Measurements from ENCODE around the gene SPAG4. TPM values are rescaled to one million over a fixed set of nuclear protein-coding genes. Genes with fewer than 3 reads are reported as not detected.

SPAG4 gene
- total and polyA plus RNA-seq, 10 of the 15 experiments (the other 5 are each of a cell fraction or from before 2014, with no cell fraction given): 0.90 to 12.5 (median 2.4) TPM

- TF ChIP-seq ZBTB40 (IDR thresholded peaks at IDR 0.05; ENCODE audit: borderline replicate concordance): no peak
- no peak for TF ChIP-seq NFYB (IDR thresholded peaks at IDR 0.05; ENCODE audit: insufficient read depth, low read depth, low read length)
- TF ChIP-seq PML (IDR thresholded peaks at IDR 0.05; ENCODE audit: low read length): no peak
- TF ChIP-seq JUND (IDR thresholded peaks at IDR 0.05; ENCODE audit: low read depth, low read length): no peak
- no peak for TF ChIP-seq MXI1 (IDR thresholded peaks at IDR 0.05; ENCODE audit: low read depth, low read length)
- TF ChIP-seq NFIC (IDR thresholded peaks at IDR 0.05; ENCODE audit: low read depth, low read length): no peak
- no peak for TF ChIP-seq HCFC1 (IDR thresholded peaks at IDR 0.05; ENCODE audit: low read length)
Measured at GRCh38 chr20:35627121-35627520, 11.5 kb downstream of the SPAG4 start (continued).

- Histone ChIP-seq H3K9ac (ENCODE audit: control insufficient read depth, insufficient read depth, low read length) (no peak overlapping the region), H3K27ac (ENCODE audit: control insufficient read depth, insufficient read depth) (no peak overlapping the region), H3K27me3 (replicated peaks in 1 of 2; ENCODE audit: control insufficient read depth in 2 of 2, insufficient read depth in 2 of 2, low read length in 1 of 2) (no peaks in the 10 kb centered on the region), H3K4me3 (no peak overlapping the region), H2AFZ (ENCODE audit: control insufficient read depth, low read depth, low read length) (no peak overlapping the region), H3K79me2 (ENCODE audit: control insufficient read depth, insufficient read depth, low read length) (no peaks in the 10 kb centered on the region; the same call in 1 of the 2 replicates), H3K4me1 (ENCODE audit: control insufficient read depth, insufficient read depth, low read length) (no peaks in the 10 kb centered on the region), H3K36me3 (ENCODE audit: control insufficient read depth in 2 of 2, insufficient read depth in 2 of 2, low read length in 1 of 2) (peaks cover 18 to 38% of the 10 kb centered on the region in 2 experiments), H4K20me1 (ENCODE audit: control insufficient read depth, insufficient read depth) (no peaks in the 10 kb centered on the region), H3K9me3 (replicated peaks; ENCODE audit: control insufficient read depth, insufficient read depth, low read length) (no peaks in the 10 kb centered on the region), H3K4me2 (ENCODE audit: control insufficient read depth, insufficient read depth) (no peak overlapping the region)
- no peak for DNase-seq (ENCODE audit: low read depth, low spot score)
- in situ Hi-C loops (cut with MboI): no loop called here
- SMC1A ChIA-PET (ENCODE audit: uncharacterized antibody, unreplicated experiment): interaction anchor here (0.7 to 0.8 kb wide), 2 partner anchors 22 to 502 kb away, joined by 3 read pairs; no protein-coding TSS in a partner anchor
- no peak for ATAC-seq
- POLR2A ChIA-PET: interaction anchor here (0.5 to 0.6 kb wide), 2 partner anchors 38 to 138 kb away, joined by 3 to 4 read pairs; no protein-coding TSS in a partner anchor
- RAD21 ChIA-PET (ENCODE audit: unreplicated experiment): interaction anchor here (1.6 kb wide), 1 partner anchor 11 kb away, joined by 4 read pairs; no protein-coding TSS in a partner anchor
- intact Hi-C loops (cut with micrococcal nuclease; ENCODE audit: unreplicated experiment): no loop called here
- CTCF ChIA-PET: interaction anchor here (0.6 to 0.8 kb wide), 3 partner anchors 13 to 325 kb away, joined by 3 to 6 read pairs (median 3); partner anchors contain the start of gene SCAND1
- no peak for FAIRE-seq
- 94% methylated on average over 12 of the region's 12 CpGs for WGBS (ENCODE audit: insufficient coverage, insufficient replicate concordance, low lambda C conversion rate, missing lambda C conversion rate)
- no TSS peak for BruUV-seq (replicated peaks)
- TF ChIP-seq SMC3 (IDR thresholded peaks at IDR 0.05; ENCODE audit: borderline replicate concordance, low read length) (no peak), PAX8 (IDR thresholded peaks at IDR 0.05) (no peak), FOS (IDR thresholded peaks at IDR 0.05; ENCODE audit: borderline replicate concordance, extremely low read depth, insufficient read length) (no peak), CEBPZ (IDR thresholded peaks at IDR 0.05; ENCODE audit: low read depth, low read length) (no peak), CBX5 (IDR thresholded peaks at IDR 0.05; ENCODE audit: low read depth) (no peak), PML (IDR thresholded peaks at IDR 0.05; ENCODE audit: low read length) (no peak), MYC (IDR thresholded peaks at IDR 0.05; ENCODE audit: insufficient read depth, insufficient read length, insufficient replicate concordance, low read length, severe bottlenecking) (no peak), TCF12 (IDR thresholded peaks at IDR 0.05; ENCODE audit: low read depth, low read length) (no peak), TBL1XR1 (IDR thresholded peaks at IDR 0.05; ENCODE audit: low read depth, low read length) (no peak)
Measured at GRCh38 chr20:35629427-35630145, 14.0 kb downstream of the SPAG4 start.

Measured in GM12878 (cell line).